H1 (cell line): ENCODE data around the gene MYLK. TPM values are rescaled to one million over a fixed set of nuclear protein-coding genes. Genes with fewer than 3 reads are reported as not detected.
"Not testable (repeated sequence)": the region's sequence is repeated elsewhere in the genome, so short reads cannot be mapped to it uniquely, and the experiment has no call there.

Source experiments
- CTCF ChIA-PET: fragments of 300-600 bp; sonication (Branson Sonifier 250); formaldehyde crosslinking; loops from one replicate; lab custom pipeline; 2021; ENCODE audit not compliant: partially characterized antibody; lab: Charles Lee
- POLR2A ChIA-PET: fragments of 300-600 bp; sonication (Branson Sonifier 250); formaldehyde crosslinking; loops from one replicate; lab custom pipeline; 2021; ENCODE audit warnings: inconsistent platforms; ENCODE audit not compliant: partially characterized antibody; lab: Charles Lee
- DNase-seq, 2 experiments: peaks; one replicate each; pipeline versions ENCODE4 v3.0.0 to v3.0.0-alpha.2; 2010 to 2022; ENCODE audit warnings: low spot score in 2 of 2, low read depth in 1 of 2, mixed read lengths in 1 of 2
- FAIRE-seq: peaks from 2 replicates; lab custom pipeline; 2011; peaks lifted over from hg19 to GRCh38; lab: Jason Lieb, UNC
- H2AFZ ChIP-seq: 2 replicates; pipeline ENCODE4 v1.8.1; 2012; ENCODE audit warnings: low read length, inconsistent platforms
- H2AK5ac ChIP-seq: 2 replicates; pipeline ENCODE4 v1.6.1; 2013; ENCODE audit warnings: low read depth, low read length
- H2BK120ac ChIP-seq: replicated peaks from 2 replicates; pipeline ENCODE3; 2013; ENCODE audit warnings: low read depth, low read length, inconsistent platforms
- H2BK12ac ChIP-seq: 2 replicates; pipeline ENCODE4 v1.6.1; 2013; ENCODE audit warnings: low read depth, low read length
- H2BK15ac ChIP-seq: 2 replicates; pipeline ENCODE4 v1.6.1; 2013; ENCODE audit warnings: low read length
- H2BK20ac ChIP-seq: 2 replicates; pipeline ENCODE4 v1.6.1; 2013; ENCODE audit warnings: low read length
- H2BK5ac ChIP-seq: 2 replicates; pipeline ENCODE4 v1.6.1; 2013; ENCODE audit warnings: low read depth, low read length
- H3K14ac ChIP-seq: 2 replicates; pipeline ENCODE4 v1.6.1; 2013; ENCODE audit warnings: inconsistent platforms; ENCODE audit not compliant: insufficient read length
- H3K18ac ChIP-seq: 2 replicates; pipeline ENCODE4 v1.6.1; 2013; ENCODE audit warnings: low read length; ENCODE audit errors: extremely low read depth
- H3K23ac ChIP-seq: 2 replicates; pipeline ENCODE4 v1.6.1; 2013; ENCODE audit warnings: inconsistent platforms; ENCODE audit not compliant: insufficient read length
- H3K23me2 ChIP-seq: 2 replicates; pipeline ENCODE4 v1.6.1; 2013; ENCODE audit warnings: low read depth, low read length
- H3K27ac ChIP-seq: 2 replicates; pipeline ENCODE4 v1.6.1; 2011; ENCODE audit warnings: low read depth, low read length, inconsistent platforms
- H3K27me3 ChIP-seq, 4 experiments: replicated peaks in 1 of 4; 1 replicate in 1 of 4; 2 replicates in 3 of 4; pipeline versions ENCODE4 v1.6.1 to v1.8.1; 2011 to 2013; ENCODE audit warnings: low read length in 3 of 4, mild to moderate bottlenecking in 3 of 4, inconsistent platforms in 2 of 4, mixed read lengths in 2 of 4, moderate library complexity in 1 of 4; ENCODE audit not compliant: control insufficient read depth in 3 of 4, insufficient read depth in 3 of 4; ENCODE audit errors: extremely low read depth in 1 of 4
- H3K36me3 ChIP-seq, 4 experiments: 2 replicates each; pipeline versions ENCODE4 v1.6.1 to v1.8.1; 2011 to 2013; ENCODE audit warnings: mild to moderate bottlenecking in 4 of 4, low read length in 3 of 4, moderate library complexity in 2 of 4, control low read depth in 1 of 4, inconsistent platforms in 1 of 4; ENCODE audit not compliant: insufficient read depth in 4 of 4, control insufficient read depth in 2 of 4
- H3K4ac ChIP-seq: replicated peaks from 2 replicates; pipeline ENCODE3; 2013; ENCODE audit warnings: low read length, low read depth, mixed read lengths, inconsistent platforms; ENCODE audit not compliant: insufficient read length
- H3K4me1 ChIP-seq, 4 experiments: replicated peaks in 1 of 4; 1 replicate in 1 of 4; 2 replicates in 3 of 4; pipeline versions ENCODE4 v1.6.1 to v1.8.1; 2011 to 2013; ENCODE audit warnings: low read length in 3 of 4, inconsistent platforms in 2 of 4, mixed read lengths in 1 of 4; ENCODE audit not compliant: insufficient read depth in 4 of 4, control insufficient read depth in 3 of 4
- H3K4me2 ChIP-seq, 2 experiments: 2 replicates each; pipeline versions ENCODE4 v1.6.1 to v1.8.1; 2011 to 2013; ENCODE audit warnings: low read depth in 2 of 2, low read length in 2 of 2, control low read depth in 1 of 2, inconsistent platforms in 1 of 2, mild to moderate bottlenecking in 1 of 2; ENCODE audit not compliant: insufficient read depth in 1 of 2
- H3K4me3 ChIP-seq, 4 experiments: fragments of 200-600, 300-600 bp in 1 of 4; sonication (generic), shearing (Covaris generic), sonication (Bioruptor Twin) in 1 of 4; 2 replicates each; pipeline versions ENCODE4 v1.5.1 to v1.8.1; 2011 to 2016; ENCODE audit warnings: low read length in 4 of 4, low read depth in 3 of 4, control low read depth in 2 of 4, inconsistent platforms in 2 of 4, mild to moderate bottlenecking in 2 of 4, mixed read lengths in 1 of 4, moderate library complexity in 1 of 4; ENCODE audit not compliant: insufficient read depth in 2 of 4; ENCODE audit errors: extremely low read depth in 1 of 4
- H3K56ac ChIP-seq: replicated peaks from 2 replicates; pipeline ENCODE3; 2013; ENCODE audit warnings: low read depth, mild to moderate bottlenecking, mixed read lengths, low read length, inconsistent platforms; ENCODE audit not compliant: insufficient read length
- H3K79me1 ChIP-seq: 2 replicates; pipeline ENCODE4 v1.6.1; 2013; ENCODE audit warnings: low read depth, low read length, control low read depth
- H3K79me2 ChIP-seq, 2 experiments: 2 replicates each; pipeline versions ENCODE4 v1.6.1 to v1.8.1; 2012 to 2013; ENCODE audit warnings: low read length in 2 of 2, mild to moderate bottlenecking in 2 of 2, inconsistent platforms in 1 of 2; ENCODE audit not compliant: insufficient read depth in 2 of 2, control insufficient read depth in 1 of 2
- H3K9ac ChIP-seq, 4 experiments: replicated peaks in 1 of 4; 1 replicate in 1 of 4; 2 replicates in 3 of 4; pipeline versions ENCODE4 v1.6.1 to v1.8.1; 2011 to 2013; ENCODE audit warnings: low read depth in 3 of 4, low read length in 3 of 4, control low read depth in 2 of 4, mild to moderate bottlenecking in 2 of 4, moderate library complexity in 2 of 4, inconsistent platforms in 1 of 4; ENCODE audit errors: extremely low read depth in 1 of 4
- H3K9me3 ChIP-seq, 2 experiments: 2 replicates each; pipeline versions ENCODE4 v1.6.1 to v1.8.1; 2012 to 2013; ENCODE audit warnings: mild to moderate bottlenecking in 2 of 2, moderate library complexity in 2 of 2, control low read depth in 1 of 2, inconsistent platforms in 1 of 2, low read depth in 1 of 2, low read length in 1 of 2, mixed read lengths in 1 of 2; ENCODE audit not compliant: insufficient read depth in 2 of 2
- H4K20me1 ChIP-seq, 2 experiments: replicated peaks in 1 of 2; 2 replicates each; pipeline versions ENCODE3 to v1.8.1; 2011 to 2013; ENCODE audit warnings: inconsistent platforms in 2 of 2, low read length in 2 of 2, mild to moderate bottlenecking in 1 of 2; ENCODE audit not compliant: insufficient read depth in 2 of 2, control insufficient read depth in 1 of 2
- H4K5ac ChIP-seq: 2 replicates; pipeline ENCODE4 v1.6.1; 2013; ENCODE audit warnings: low read length, low read depth, mixed read lengths, inconsistent platforms; ENCODE audit not compliant: insufficient read length
- H4K8ac ChIP-seq: 2 replicates; pipeline ENCODE4 v1.8.0; 2013; ENCODE audit warnings: mild to moderate bottlenecking, moderate library complexity, low read length, inconsistent platforms; ENCODE audit not compliant: insufficient read depth; ENCODE audit errors: extremely low read depth
- H4K91ac ChIP-seq: replicated peaks from 2 replicates; pipeline ENCODE3; 2013; ENCODE audit warnings: low read length, mixed read lengths, inconsistent platforms; ENCODE audit not compliant: insufficient read length
- WGBS, 2 experiments: shearing (Covaris generic) in 1 of 2; methylation state at CpG; one replicate each; pipeline versions ENCODE4 v1.1.6 to v1.1.7; 2013 to 2015; ENCODE audit warnings: low lambda C conversion rate in 2 of 2, mixed read lengths in 2 of 2, inconsistent platforms in 1 of 2, low coverage in 1 of 2, missing lambda C conversion rate in 1 of 2; ENCODE audit not compliant: insufficient replicate concordance in 2 of 2, insufficient coverage in 1 of 2, insufficient read length in 1 of 2; ENCODE audit errors: extremely low coverage in 1 of 2, missing lambda C conversion rate in 1 of 2; 5-methylcytosine and 5-hydroxymethylcytosine counted together
- polyA plus RNA-seq, 7 experiments: library from polyadenylated mRNA; depleted of rRNA in 3 of 7; stranded (reverse) in 5 of 7; unstranded in 2 of 7; fragments of >200 nt in 5 of 7; fragments of 200-250 nt in 2 of 7; gene quantifications; 1 replicate in 5 of 7; 2 replicates in 1 of 7; 4 replicates in 1 of 7; pipeline versions ENCODE4 v1.2.1 to v1.2.3, GENCODE V29; 2011 to 2013; ENCODE audit warnings: missing spikeins in 2 of 7, mixed read lengths in 2 of 7
- total RNA-seq: library from RNA; stranded (reverse); fragmentation: NEBNext Ultra II Directional; extraction: Animal tissue kit (Norgen Biotek cat#: 25700); gene quantifications from 2 replicates; pipeline ENCODE4 v1.2.1, GENCODE V29; 2021

The MYLK gene
- total and polyA plus RNA-seq, 2 of the 8 experiments (the other 6 are each of a cell fraction or from before 2014, with no cell fraction given): 11.6 to 21.3 TPM

DNA sequence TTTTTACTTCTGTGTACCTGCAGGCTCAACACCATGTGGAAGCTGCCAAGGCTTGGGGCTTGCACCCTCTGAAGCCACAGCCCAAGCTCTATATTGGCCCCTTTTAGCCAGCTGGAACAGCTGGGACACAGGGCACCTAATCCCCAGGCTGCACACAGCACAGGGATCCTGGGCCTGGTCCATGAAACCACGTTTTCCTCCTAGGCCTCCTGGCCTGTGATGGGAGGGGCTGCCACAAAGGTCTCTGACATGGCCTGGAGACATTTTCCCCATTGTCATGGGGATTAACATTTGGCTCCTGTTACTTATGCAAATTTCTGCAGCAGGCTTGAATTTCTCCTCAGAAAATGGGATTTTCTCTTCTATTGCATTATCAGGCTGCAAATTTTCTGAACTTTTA, 6.9 kb upstream of the MYLK start:
- H3K14ac ChIP-seq, H3K18ac ChIP-seq, POLR2A ChIA-PET, H2BK5ac ChIP-seq, H4K20me1 ChIP-seq, H2BK15ac ChIP-seq, H3K23me2 ChIP-seq, FAIRE-seq, H3K4me1 ChIP-seq, DNase-seq, H3K4ac ChIP-seq, H3K4me2 ChIP-seq, H3K79me2 ChIP-seq, H3K79me1 ChIP-seq, H4K8ac ChIP-seq, H3K56ac ChIP-seq, H3K27me3 ChIP-seq, H2AFZ ChIP-seq, H3K27ac ChIP-seq, H2BK120ac ChIP-seq, H4K5ac ChIP-seq, H3K4me3 ChIP-seq, H3K9ac ChIP-seq, H4K91ac ChIP-seq, H2AK5ac ChIP-seq, H2BK12ac ChIP-seq, H3K23ac ChIP-seq, H3K36me3 ChIP-seq, H2BK20ac ChIP-seq: not testable (repeated sequence)
- WGBS, 2 experiments: 54% methylated on average over 1 of the region's 1 CpG; no CpG with 5 or more reads in 1 of the 2 experiments
- peaks cover 8 to 12% of the 10 kb centered on the region in 2 experiments; a peak in 3 of 4 replicates for H3K9me3 ChIP-seq
- CTCF ChIA-PET: interaction anchor here (1.1 kb wide), 1 partner anchor 9 kb away, joined by 3 read pairs; no protein-coding TSS in a partner anchor

GRCh38 chr3:123890162-123890561, 6.0 kb upstream of the MYLK start:
- POLR2A ChIA-PET: interaction anchor here (1.1 kb wide), 1 partner anchor 24 kb away, joined by 3 read pairs; no protein-coding TSS in a partner anchor
- H3K9ac ChIP-seq, H4K20me1 ChIP-seq, H3K23me2 ChIP-seq, H4K91ac ChIP-seq, H3K27ac ChIP-seq, H2BK12ac ChIP-seq, H3K4me1 ChIP-seq, H3K56ac ChIP-seq, H3K79me2 ChIP-seq, H4K5ac ChIP-seq, H4K8ac ChIP-seq, H3K18ac ChIP-seq, H3K27me3 ChIP-seq, H3K14ac ChIP-seq, H3K4me2 ChIP-seq, H2BK20ac ChIP-seq, H2AK5ac ChIP-seq, H3K23ac ChIP-seq, H3K79me1 ChIP-seq, H2BK120ac ChIP-seq, H3K4me3 ChIP-seq, H2BK5ac ChIP-seq, H3K36me3 ChIP-seq, H2AFZ ChIP-seq, H3K4ac ChIP-seq, DNase-seq, FAIRE-seq, H2BK15ac ChIP-seq: not testable (repeated sequence)
- 92% methylated on average over 3 of the region's 3 CpGs; no CpG with 5 or more reads in 1 of the 2 experiments for WGBS, 2 experiments
- peaks cover 8 to 12% of the 10 kb centered on the region in 2 experiments; a peak in 3 of 4 replicates for H3K9me3 ChIP-seq
- CTCF ChIA-PET: interaction anchor here (1.1 kb wide), 1 partner anchor 8 kb away, joined by 3 read pairs; no protein-coding TSS in a partner anchor
